Duodenal mucosa (tissue), 2 donors: ENCODE measurements around the gene PASK.

Experiments
- H3K27ac ChIP-seq: one replicate; pipeline ENCODE4 v1.7.0; 2013; ENCODE audit warnings: low read depth, low read length
- H3K27me3 ChIP-seq, 2 donors: one replicate each; pipeline ENCODE4 v1.7.0; 2013; ENCODE audit warnings: low read length in 2 of 2, control low read depth in 1 of 2; ENCODE audit not compliant: insufficient read depth in 2 of 2, control insufficient read depth in 1 of 2
- H3K36me3 ChIP-seq, 2 donors: one replicate each; pipeline ENCODE4 v1.7.0; 2013; ENCODE audit warnings: low read length in 2 of 2, control low read depth in 1 of 2; ENCODE audit not compliant: insufficient read depth in 2 of 2, control insufficient read depth in 1 of 2
- H3K4me1 ChIP-seq, 2 donors: one replicate each; pipeline ENCODE4 v1.7.0; 2013; ENCODE audit warnings: low read length in 2 of 2, control low read depth in 1 of 2; ENCODE audit not compliant: insufficient read depth in 2 of 2, control insufficient read depth in 1 of 2
- H3K4me3 ChIP-seq, 2 donors: one replicate each; pipeline ENCODE4 v1.7.0; 2013; ENCODE audit warnings: low read length in 2 of 2, low read depth in 1 of 2
- H3K9ac ChIP-seq, 2 donors: one replicate each; pipeline ENCODE4 v1.7.0; 2013; ENCODE audit warnings: low read length in 2 of 2, low read depth in 1 of 2
- H3K9me3 ChIP-seq, 2 donors: one replicate each; pipeline ENCODE4 v1.7.0; 2013; ENCODE audit warnings: low read length in 2 of 2, control low read depth in 1 of 2; ENCODE audit not compliant: control insufficient read depth in 1 of 2

The PASK gene

DNA sequence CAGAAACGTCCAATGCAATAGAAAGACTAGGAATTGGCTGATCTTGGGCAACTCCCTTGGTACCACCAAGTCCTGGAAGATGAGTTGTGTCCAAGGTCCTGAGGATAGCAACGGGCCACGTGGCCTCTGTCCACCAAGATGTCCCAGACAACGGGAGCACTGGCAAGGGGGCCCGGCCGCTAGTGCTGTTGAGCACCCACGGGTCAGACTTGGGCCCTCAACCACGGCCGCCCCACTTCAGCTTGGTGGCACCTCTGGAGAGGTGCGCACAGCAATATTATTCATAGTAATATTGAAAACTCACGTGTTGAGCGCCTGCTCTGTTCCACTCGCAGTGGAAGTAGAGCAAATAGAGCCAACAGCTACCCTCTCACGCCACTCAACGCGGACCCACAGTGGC, 19.0 kb downstream of the PASK start:
- Histone ChIP-seq H3K36me3 (peaks cover 3 to 23% of the 10 kb centered on the region in 2 donors), H3K27ac (no peak overlapping the region), H3K27me3 (no peaks in the 10 kb centered on the region), H3K4me1 (peaks cover 0 to 2% of the 10 kb centered on the region in 2 donors), H3K9ac (no peak overlapping the region), H3K9me3 (no peaks in the 10 kb centered on the region), H3K4me3 (no peak overlapping the region)

DNA sequence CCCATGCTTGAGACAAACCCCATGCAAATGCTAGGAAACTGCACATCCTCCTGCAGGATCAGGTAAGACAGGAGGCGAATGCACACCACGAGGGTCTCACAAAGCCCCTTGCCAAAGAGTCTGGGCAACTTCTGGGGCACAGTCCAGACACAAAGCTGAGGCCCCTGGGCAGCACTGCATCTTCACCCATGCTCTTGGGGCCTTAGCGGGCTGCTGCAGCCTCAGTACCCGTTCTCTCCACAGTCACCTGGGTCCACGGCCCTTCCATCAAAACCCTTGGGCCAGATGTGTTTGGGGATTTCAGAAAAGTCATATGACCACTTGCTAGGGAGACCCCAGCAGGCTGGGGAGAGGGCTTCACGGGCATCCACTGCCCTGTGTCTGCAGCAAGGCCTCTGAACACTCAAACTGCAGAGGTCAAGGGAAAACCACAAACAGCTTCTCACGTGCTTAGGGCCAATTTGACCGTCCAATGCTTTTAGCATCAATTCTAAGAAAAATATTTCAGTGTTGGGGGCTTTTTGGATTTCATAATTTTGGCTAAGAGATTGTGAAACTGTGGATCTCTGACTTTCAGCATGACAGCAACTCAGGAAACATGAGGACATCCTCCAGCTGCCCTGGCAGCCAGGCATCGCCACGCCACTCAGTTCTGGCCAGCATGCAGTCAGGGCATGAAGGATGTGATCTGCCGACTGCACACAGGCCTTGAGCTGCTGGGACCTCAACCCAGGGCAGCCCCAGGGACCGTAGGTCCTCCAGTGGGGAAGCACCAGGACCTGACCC, 20.0 kb downstream of the PASK start:
- H3K27ac ChIP-seq: no peak overlapping the region
- H3K9ac ChIP-seq: no peak overlapping the region
- H3K27me3 ChIP-seq: no peaks in the 10 kb centered on the region
- H3K4me3 ChIP-seq: no peak overlapping the region
- H3K36me3 ChIP-seq: peaks cover 3 to 18% of the 10 kb centered on the region in 2 donors
- H3K4me1 ChIP-seq: no peaks in the 10 kb centered on the region
- no peaks in the 10 kb centered on the region for H3K9me3 ChIP-seq

DNA sequence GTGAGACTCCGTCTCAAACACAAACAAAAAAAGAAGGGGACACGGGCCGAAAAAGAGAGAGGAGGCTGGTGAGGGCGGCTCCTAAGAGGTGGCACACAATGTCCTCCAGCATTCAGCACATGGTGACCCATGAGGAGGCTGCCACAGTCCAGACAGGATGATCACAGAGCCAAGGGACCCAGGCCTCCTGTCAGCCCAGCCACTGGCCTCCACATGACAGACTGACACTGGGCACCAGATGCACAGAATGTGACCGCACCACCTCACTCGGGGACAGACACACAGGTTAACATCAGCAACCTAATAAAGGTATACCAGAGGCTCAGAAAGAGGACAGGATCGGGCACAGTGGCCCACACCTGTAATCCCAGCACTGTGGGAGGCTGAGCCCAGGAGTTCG, 21.0 kb downstream of the PASK start:
- no peaks in the 10 kb centered on the region for H3K9me3 ChIP-seq
- no peak overlapping the region for H3K4me3 ChIP-seq
- no peak overlapping the region for H3K27ac ChIP-seq
- no peaks in the 10 kb centered on the region for H3K27me3 ChIP-seq
- H3K9ac ChIP-seq: no peak overlapping the region
- H3K36me3 ChIP-seq: peaks cover 3 to 18% of the 10 kb centered on the region in 2 donors
- H3K4me1 ChIP-seq: no peaks in the 10 kb centered on the region

GRCh38 chr2:241126771-241127202, 22.5 kb downstream of the PASK start:
- Histone ChIP-seq H3K27me3 (no peaks in the 10 kb centered on the region), H3K4me3 (no peak overlapping the region), H3K27ac (no peak overlapping the region), H3K4me1 (no peaks in the 10 kb centered on the region), H3K36me3 (peaks cover 10 to 13% of the 10 kb centered on the region in 2 donors), H3K9me3 (no peaks in the 10 kb centered on the region), H3K9ac (no peak overlapping the region)

GRCh38 chr2:241126201-241126611, 23.1 kb downstream of the PASK start:
- Histone ChIP-seq H3K27ac (no peak overlapping the region), H3K4me1 (no peaks in the 10 kb centered on the region), H3K36me3 (peaks cover 10 to 13% of the 10 kb centered on the region in 2 donors), H3K9ac (no peak overlapping the region), H3K27me3 (no peaks in the 10 kb centered on the region), H3K9me3 (no peaks in the 10 kb centered on the region), H3K4me3 (no peak overlapping the region)

DNA sequence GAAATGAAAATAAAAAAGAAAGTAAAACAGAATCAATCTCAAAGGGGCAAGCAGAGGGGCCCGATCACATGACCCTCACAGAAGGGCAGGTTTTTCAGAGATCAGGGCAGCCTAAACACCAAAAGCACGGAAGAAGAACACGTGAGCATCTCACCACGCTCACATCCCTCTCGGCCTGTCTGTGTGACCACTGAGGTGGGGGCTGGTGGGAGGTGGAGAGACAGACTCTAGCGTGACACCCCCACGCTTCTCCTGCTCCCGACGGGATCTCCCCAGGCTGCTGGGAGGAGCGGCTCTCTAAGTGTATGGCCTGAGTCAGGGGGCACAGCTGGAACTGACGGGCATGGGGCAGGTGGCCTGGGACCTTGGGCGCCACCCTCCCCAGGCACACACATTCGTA, 23.6 kb downstream of the PASK start:
- Histone ChIP-seq H3K27ac (no peak overlapping the region), H3K27me3 (no peaks in the 10 kb centered on the region)

DNA sequence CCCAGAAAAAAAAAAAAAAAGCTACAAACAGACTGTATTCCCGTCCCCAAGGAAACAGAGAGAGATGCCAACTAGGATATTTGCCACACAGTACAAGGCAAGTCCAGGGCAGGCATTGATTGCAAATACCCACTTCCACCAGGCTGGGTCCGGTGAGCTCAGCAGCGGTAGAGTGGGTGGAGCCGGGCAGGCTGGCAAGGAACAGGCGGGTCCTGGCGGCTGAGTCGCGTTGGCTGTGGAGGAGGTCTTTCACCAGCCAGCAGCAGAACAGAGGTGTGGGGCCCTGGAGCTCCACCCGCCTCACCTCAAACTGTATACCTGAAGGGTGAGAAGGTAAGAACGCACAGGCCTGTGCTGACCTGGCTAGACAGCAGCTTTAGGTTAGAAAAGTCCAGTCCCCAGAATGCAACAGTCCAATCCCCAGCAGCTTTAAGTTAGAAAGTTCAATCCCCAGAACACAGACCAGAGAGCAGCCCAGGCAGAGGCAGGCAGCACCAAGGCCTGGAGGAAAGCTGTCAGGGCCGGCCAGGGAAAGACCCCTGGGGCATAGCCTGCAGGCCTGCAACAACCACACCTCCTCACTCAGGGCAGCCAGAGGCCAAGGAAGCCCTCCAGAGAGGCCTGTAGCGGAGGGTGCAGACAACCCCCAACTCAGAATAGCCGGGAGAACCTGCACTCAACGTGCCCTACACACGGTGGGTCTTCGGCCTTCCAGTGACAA, 25.3 kb downstream of the PASK start:
- Histone ChIP-seq H3K4me1 (no peaks in the 10 kb centered on the region), H3K9ac (peak overlapping the region; percentile 10 to 25), H3K27ac (no peak overlapping the region), H3K27me3 (no peaks in the 10 kb centered on the region), H3K36me3 (peaks cover 10 to 16% of the 10 kb centered on the region in 2 donors), H3K9me3 (no peaks in the 10 kb centered on the region), H3K4me3 (no peak overlapping the region)

More for the DNA sequence above, 23.6 kb downstream of the PASK start:
- Histone ChIP-seq H3K4me3 (no peak overlapping the region), H3K9ac (no peak overlapping the region), H3K4me1 (no peaks in the 10 kb centered on the region), H3K9me3 (no peaks in the 10 kb centered on the region), H3K36me3 (peaks cover 10 to 16% of the 10 kb centered on the region in 2 donors)

GRCh38 chr2:241122376-241123002, 26.8 kb downstream of the PASK start:
- Histone ChIP-seq H3K27me3 (no peaks in the 10 kb centered on the region), H3K36me3 (peaks cover 10 to 16% of the 10 kb centered on the region in 2 donors), H3K4me3 (no peak overlapping the region), H3K27ac (no peak overlapping the region), H3K9me3 (no peaks in the 10 kb centered on the region), H3K4me1 (no peaks in the 10 kb centered on the region), H3K9ac (no peak overlapping the region)

DNA sequence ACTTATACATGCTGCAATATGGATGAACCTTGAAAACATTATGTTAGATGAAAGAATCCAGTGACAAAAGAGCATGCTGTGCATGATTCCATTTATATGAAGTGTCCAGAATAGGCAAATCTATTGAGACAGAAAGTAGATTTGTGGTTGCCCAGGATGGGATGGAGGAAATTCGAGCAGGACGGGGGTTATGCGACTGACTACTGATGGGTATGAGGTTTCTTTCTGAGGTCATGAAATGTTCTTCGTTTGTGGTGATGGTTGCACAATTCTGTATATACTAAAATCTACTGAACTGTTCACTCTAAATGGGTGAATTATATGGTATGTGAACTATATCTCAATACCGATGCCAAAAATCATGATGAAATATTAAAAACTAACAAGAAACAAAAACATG, 28.3 kb downstream of the PASK start:
- no peak overlapping the region for H3K9ac ChIP-seq
- H3K9me3 ChIP-seq: no peaks in the 10 kb centered on the region
- H3K4me1 ChIP-seq: no peaks in the 10 kb centered on the region
- no peak overlapping the region for H3K4me3 ChIP-seq
- no peaks in the 10 kb centered on the region for H3K27me3 ChIP-seq
- H3K27ac ChIP-seq: no peak overlapping the region
- H3K36me3 ChIP-seq: peaks cover 6 to 7% of the 10 kb centered on the region in 2 donors

DNA sequence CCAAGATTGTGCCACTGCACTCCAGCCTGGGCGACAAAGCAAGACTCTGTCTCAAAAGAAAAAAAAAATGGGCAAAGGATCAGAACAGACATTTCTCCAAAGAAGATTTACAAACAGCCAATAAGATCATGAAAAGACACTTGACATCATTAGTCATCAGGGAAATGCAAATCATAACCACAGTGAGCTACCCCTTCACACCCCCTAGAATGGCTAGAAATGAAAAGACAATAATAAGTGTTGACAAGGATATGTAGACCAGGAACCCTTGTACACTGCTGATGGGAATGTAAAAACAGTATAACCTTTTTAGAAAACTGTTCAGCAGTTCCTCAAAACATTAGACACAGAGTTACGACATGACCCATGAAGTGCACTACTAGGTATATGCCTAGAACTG, 28.8 kb downstream of the PASK start:
- Histone ChIP-seq H3K27ac (no peak overlapping the region), H3K9me3 (no peaks in the 10 kb centered on the region), H3K9ac (no peak overlapping the region), H3K36me3 (peaks cover 6 to 7% of the 10 kb centered on the region in 2 donors), H3K27me3 (no peaks in the 10 kb centered on the region), H3K4me3 (no peak overlapping the region), H3K4me1 (no peaks in the 10 kb centered on the region)
